8988T (cell line): ENCODE results near the gene SLC9A3.

Experiments used
- DNase-seq: peaks from one replicate; pipeline ENCODE4 v3.0.0; 2011

The SLC9A3 gene

GRCh38 chr5:502325-503079 lies 21.7 kb downstream of the SLC9A3 start:
- no peak for DNase-seq

DNA sequence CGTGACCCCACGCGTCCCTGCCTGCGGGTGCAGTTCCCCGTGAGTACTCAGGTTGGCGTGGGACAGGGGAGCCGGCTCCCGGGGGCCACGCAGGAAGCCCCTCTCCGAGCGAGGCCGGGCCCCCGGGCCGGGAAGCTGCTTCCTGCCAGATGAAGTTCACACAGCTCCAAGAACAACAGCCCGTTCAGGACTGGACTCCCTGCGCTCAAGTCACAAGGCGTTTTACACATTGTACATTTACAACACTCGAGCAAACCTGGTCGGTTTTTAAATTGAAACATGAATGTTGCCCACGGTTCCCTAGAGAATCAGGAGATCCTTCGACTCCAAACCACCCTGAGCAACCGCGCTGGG lies 22.4 kb downstream of the SLC9A3 start:
- no peak for DNase-seq

GRCh38 chr5:501105-501830 lies 23.0 kb downstream of the SLC9A3 start:
- no peak for DNase-seq

- DNase-seq, result no peak
Observed at GRCh38 chr5:500491-500890, 23.8 kb downstream of the SLC9A3 start.

- no peak for DNase-seq
Observed at GRCh38 chr5:499233-500209, 24.7 kb downstream of the SLC9A3 start.

DNA sequence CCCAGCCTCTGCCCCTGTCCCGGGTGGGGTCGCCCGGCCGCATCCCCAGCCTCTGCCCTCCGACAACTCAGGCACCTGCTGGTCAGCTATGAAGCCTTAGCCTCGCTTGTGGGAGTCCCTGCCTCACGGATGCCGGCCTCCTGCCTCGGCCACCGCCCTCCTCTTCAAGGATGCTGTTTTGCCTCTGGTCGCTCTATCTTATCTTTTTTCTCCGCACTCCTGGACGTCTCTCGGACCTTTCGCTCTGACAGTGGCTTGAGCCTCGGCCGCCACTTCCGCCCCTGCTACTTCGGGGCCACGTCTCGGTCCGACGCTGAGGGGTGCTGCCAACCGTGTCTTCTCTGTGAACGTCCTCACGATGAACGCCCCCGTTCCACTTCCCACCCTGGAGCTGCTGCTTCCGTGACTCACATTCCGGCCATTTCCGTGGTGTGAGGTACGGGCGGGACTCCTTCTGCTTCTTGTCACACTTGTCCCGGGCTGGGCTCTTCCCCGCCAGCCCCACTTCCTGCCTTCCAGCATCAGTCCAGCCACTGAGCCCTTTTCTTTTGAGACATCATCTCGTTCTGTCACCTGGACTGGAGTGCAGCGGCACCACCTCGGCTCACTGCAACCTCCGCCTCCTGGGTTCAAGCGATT lies 26.3 kb downstream of the SLC9A3 start:
- peak; percentile 87 for DNase-seq

GRCh38 chr5:497090-497700 lies 27.1 kb downstream of the SLC9A3 start:
- DNase-seq, result no peak

DNA sequence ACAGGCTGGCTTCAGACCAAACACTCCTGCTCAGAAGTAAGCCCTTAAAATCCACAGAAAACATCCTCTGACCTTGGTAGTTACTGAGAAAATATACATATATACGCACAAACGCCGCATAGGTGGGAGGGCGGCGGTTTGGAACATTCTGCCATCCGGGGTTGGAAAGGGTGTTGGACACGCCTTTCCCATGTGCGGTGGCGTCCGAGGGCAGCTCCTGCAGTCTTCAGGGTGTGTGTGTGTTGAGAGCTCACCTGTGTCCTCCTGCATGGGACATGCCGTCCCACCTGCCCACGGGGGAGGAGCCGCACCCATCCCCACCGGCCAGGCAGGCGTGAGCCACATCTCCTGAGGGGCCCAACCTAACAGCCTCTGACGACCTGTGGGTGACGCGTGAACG lies 28.2 kb downstream of the SLC9A3 start:
- DNase-seq, result no peak

DNA sequence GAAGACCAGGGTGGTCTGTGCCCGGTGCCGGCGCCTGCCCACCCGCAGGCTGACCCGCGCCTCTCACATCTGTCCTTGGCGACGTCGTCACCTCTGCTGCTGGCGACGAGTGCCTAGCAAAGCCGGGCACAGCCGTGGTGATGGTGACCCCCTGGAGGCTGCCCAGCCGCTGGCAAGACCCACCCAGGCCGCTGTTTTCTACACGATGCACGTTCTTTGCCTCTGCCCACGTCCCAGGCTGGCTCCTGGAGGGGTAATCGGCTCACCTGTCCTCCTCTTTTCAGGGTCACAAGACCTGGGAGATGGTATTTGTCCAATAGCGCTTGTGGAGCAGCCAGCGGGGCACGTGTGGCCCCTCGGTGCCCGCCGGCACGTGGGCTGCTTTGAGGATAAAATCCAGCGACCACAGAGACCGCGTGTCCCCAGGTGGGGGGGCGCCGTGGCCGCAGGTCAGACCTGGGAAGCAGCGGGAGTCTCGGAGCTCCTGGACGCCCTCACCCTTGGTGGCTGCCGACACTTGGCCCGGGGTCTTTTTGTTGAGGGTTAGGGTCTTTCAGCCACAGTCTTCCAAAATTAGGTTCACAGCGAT lies 29.5 kb downstream of the SLC9A3 start:
- no peak for DNase-seq

DNA sequence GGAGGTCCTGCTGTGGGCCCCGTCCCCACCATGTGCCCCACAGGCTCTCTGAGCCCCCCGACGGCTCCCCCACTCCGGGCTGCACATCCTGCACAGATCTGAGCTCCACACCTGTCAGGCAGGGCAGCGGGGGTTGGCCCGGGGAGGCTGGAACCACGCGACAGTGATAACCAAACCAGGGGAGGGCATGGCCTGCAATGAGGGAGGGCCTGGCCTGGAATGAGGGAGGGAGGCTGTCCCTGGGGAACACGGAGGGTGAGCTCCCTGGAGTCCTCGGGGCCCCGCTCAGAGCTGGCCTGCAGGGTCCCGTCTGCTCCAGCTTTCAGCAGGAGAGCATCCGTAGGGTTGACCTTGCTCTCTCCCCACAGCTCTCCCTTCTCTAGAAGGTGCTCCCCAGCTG lies 30.5 kb downstream of the SLC9A3 start:
- peak; percentile 83 for DNase-seq

DNA sequence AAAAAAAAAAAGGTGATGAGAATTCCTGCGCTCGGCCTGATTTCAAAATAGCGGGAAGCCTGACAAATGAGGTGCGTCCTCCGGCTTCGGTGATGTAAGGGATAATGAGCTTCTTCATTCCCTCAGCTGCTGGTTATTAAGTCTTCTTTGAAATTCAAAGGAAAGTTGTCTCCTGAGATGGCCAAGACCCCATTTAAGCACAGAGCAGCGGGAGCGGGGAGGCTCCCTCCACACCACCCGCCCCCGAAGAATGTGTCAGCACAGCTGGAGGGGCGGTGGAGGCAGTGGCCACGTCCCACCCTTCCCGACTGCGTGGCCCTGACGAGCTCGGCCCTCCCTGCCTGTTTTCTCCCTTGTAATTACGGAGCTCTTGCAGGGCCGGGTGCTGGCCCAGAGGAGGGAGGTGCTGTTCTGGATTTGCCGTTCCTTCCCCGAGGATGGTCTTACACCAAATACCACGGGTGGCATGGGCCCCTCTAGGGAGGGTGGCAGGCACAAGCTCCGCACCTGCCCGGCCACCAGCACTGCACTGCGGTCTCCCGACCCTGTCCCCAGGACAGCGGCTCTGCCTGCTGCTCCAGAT lies 31.0 kb downstream of the SLC9A3 start:
- DNase-seq, result no peak

- no peak for DNase-seq
Observed at GRCh38 chr5:492314-492893, 31.8 kb downstream of the SLC9A3 start.

DNA sequence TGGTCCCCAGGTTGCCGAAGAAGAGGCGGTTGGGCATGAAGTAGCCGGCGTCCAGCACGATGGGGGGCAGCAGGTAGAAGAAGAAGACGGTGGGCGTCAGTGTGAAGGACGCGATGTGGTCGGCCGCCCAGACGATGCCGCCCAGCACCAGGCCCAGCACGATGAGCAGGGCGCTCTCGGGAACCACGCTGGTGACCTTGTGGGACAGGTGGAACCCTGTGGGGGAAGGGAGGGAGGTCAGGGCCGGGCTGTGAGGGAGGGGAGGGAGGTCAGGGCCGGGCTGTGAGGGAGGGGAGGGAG lies 32.4 kb downstream of the SLC9A3 start:
- no peak for DNase-seq

DNA sequence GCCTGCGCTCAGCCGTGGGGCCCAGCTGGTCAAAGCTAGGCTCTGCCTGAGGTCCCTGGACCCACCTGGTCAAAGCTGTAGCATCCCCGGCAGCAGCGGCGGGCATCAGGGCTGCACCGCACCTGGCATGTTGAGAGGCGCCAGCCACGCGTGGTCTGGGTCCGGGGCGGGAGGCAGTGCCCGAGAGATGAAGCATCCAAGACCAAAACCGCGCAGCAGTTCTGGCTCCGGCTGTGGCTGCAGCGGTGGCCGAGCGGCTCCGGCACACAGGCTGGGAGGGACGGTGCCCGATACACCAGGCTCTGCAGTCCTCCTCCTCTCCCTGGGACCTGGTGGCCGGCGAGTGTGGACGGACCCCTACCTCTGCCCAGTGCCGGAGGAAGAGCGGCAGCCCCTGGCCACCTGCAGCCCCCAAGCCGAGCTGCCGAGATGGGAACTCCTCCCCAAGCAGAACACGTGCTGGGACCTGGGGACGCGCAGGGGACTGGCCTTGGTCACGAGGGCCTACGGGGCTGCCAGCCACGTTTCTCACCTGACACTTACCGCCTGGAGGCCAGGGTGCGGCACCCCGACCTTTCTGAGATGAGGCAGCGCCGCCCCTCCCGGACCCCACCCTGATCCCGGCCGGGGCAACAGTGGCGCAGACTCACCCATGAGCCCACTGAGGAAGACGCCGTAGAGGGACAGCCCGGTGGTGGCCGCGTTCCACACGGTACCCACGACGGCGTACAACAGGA lies 33.0 kb downstream of the SLC9A3 start:
- DNase-seq, result no peak

GRCh38 chr5:490116-491106 lies 33.8 kb downstream of the SLC9A3 start:
- no peak for DNase-seq

- no peak for DNase-seq
Observed at GRCh38 chr5:489689-490080, 34.6 kb downstream of the SLC9A3 start.

DNA sequence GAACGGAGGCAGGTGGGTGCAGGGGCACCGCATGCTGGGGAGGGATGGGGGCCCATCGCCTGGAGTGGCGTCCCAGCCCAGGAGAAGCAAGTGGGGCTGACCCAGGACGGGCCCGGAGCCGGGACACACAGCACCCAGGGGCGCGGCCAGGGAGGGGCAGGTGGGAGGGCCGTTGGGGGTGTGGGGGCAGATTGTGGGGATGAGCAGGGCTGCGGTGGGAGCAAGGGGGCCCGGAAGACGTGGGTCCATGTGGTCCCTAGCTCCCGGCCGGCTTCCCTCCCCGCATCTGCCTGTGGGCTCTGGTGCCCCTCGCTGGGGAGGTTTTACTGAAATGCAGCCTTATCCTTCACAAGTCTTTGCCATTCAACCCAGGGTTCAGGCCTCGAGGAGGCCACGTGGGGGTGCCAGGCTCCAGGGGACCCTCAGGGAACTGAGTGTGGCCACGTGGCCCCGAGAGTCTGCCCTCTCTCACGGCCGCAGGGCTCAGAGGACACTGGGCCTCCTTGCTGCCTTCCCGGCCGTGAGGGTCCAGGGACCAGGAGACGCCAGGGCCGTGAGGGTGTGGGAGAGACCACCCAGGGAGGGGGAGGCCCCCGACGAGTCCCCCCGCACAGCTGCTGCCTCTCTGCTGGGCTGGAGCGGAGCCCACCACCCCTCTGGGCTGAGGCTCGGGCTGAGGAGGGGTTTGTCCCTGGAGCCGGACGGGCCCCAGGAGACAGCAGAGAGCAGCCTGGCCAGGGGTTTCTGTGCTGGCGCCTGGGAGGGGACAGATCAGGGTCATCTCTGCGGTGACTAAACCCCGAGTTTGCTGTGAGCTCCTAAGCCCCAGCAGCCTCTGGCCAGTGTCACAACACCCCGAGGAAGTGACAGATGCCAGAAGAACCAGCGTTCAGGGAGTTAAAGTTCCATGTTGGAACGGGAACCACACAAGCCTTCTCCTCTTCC lies 35.2 kb downstream of the SLC9A3 start:
- no peak for DNase-seq

- no peak for DNase-seq
Observed at GRCh38 chr5:488241-488640, 36.0 kb downstream of the SLC9A3 start.
